GM18870 (cell line): ENCODE results near the gene RAD51B.
"Not testable (repeated sequence)": the region's sequence is repeated elsewhere in the genome, so short reads cannot be mapped to it uniquely, and the experiment has no call there.

Experiments
- ATAC-seq: cut with Tn5 transposase; IDR thresholded peaks from one replicate; pipeline ENCODE4 v1.9.1; 2021; ENCODE audit warnings: moderate library complexity; ENCODE audit not compliant: unreplicated experiment

The RAD51B gene

GRCh38 chr14:68698773-68699172, 879.2 kb downstream of the RAD51B start:
- not testable (repeated sequence) for ATAC-seq

GRCh38 chr14:68701001-68701741, 881.6 kb downstream of the RAD51B start:
- no peak for ATAC-seq

GRCh38 chr14:68702135-68702534, 882.6 kb downstream of the RAD51B start:
- ATAC-seq, result no peak

- no peak for ATAC-seq
Observed at GRCh38 chr14:68702578-68702977, 883.0 kb downstream of the RAD51B start.

- ATAC-seq, result no peak
Observed at GRCh38 chr14:68703093-68703492, 883.5 kb downstream of the RAD51B start.

GRCh38 chr14:68704736-68705720, 885.4 kb downstream of the RAD51B start:
- ATAC-seq, result no peak

GRCh38 chr14:68705741-68706283, 886.2 kb downstream of the RAD51B start:
- no peak for ATAC-seq

- ATAC-seq, result no peak
Observed at GRCh38 chr14:68707482-68707881, 887.9 kb downstream of the RAD51B start.

GRCh38 chr14:68708343-68708742, 888.8 kb downstream of the RAD51B start:
- no peak for ATAC-seq

- no peak for ATAC-seq
Observed at GRCh38 chr14:68709007-68709406, 889.4 kb downstream of the RAD51B start.

- no peak for ATAC-seq
Observed at GRCh38 chr14:68710776-68711175, 891.2 kb downstream of the RAD51B start.

GRCh38 chr14:68711561-68712309, 892.2 kb downstream of the RAD51B start:
- no peak for ATAC-seq

- no peak for ATAC-seq
Observed at GRCh38 chr14:68712703-68713370, 893.3 kb downstream of the RAD51B start.

- no peak for ATAC-seq
Observed at GRCh38 chr14:68713782-68714181, 894.2 kb downstream of the RAD51B start.

GRCh38 chr14:68714991-68715924, 895.7 kb downstream of the RAD51B start:
- ATAC-seq, result no peak

- ATAC-seq, result no peak
Observed at GRCh38 chr14:68716698-68717097, 897.1 kb downstream of the RAD51B start.

GRCh38 chr14:68718023-68718990, 898.7 kb downstream of the RAD51B start:
- no peak for ATAC-seq
